Skeletal muscle satellite cell (primary cell): ENCODE results near the gene RIPPLY2.
"Not testable (repeated sequence)": the region's sequence is repeated elsewhere in the genome, so short reads cannot be mapped to it uniquely, and the experiment has no call there.

Source experiments
- H3K27me3 ChIP-seq: 2 replicates; pipeline ENCODE4 v1.7.0; 2013; ENCODE audit warnings: low read length; ENCODE audit not compliant: control insufficient read depth, insufficient read depth
- H3K36me3 ChIP-seq: 2 replicates; pipeline ENCODE4 v1.7.0; 2013; ENCODE audit warnings: mild to moderate bottlenecking, control low read depth, low read length; ENCODE audit not compliant: insufficient read depth
- H3K4me1 ChIP-seq: 2 replicates; pipeline ENCODE4 v1.7.0; 2013; ENCODE audit warnings: low read length; ENCODE audit not compliant: control insufficient read depth, insufficient read depth
- H3K4me2 ChIP-seq: 2 replicates; pipeline ENCODE4 v1.7.0; 2013; ENCODE audit warnings: mild to moderate bottlenecking, low read length
- H3K4me3 ChIP-seq: 2 replicates; pipeline ENCODE4 v1.7.0; 2013; ENCODE audit warnings: low read length
- H3K9ac ChIP-seq: 2 replicates; pipeline ENCODE4 v1.7.0; 2013; ENCODE audit warnings: mild to moderate bottlenecking, low read depth, low read length, moderate library complexity
- H3K9me3 ChIP-seq: replicated peaks from 2 replicates; pipeline ENCODE4 v1.7.0; 2013; ENCODE audit warnings: mild to moderate bottlenecking, control low read depth, low read length

RIPPLY2 gene

DNA sequence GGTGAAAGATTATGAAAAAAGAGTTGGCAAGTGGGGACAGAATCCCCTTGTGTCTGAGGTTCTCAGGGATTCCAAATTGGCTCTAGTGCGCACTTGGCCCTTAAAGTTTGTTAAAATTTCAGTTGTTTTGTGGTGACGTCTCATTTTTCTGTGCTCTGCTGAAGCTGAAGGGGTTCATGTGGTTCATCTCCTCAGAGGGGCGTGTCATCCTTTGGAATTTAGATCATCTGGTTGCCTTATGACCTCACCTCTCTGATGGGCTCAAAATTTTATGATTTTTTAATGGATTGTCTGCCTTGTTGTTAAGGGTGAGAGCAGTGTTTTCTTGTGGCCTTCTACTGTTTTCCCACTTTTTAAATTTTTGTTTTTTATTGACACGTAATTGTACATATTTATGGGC lies 26.6 kb downstream of the RIPPLY2 start:
- Histone ChIP-seq H3K4me1 (peaks cover 17% of the 10 kb centered on the region), H3K9ac (no peak overlapping the region), H3K4me2 (no peak overlapping the region), H3K27me3 (no peaks in the 10 kb centered on the region), H3K36me3 (no peaks in the 10 kb centered on the region), H3K9me3 (no peaks in the 10 kb centered on the region), H3K4me3 (no peak overlapping the region)

DNA sequence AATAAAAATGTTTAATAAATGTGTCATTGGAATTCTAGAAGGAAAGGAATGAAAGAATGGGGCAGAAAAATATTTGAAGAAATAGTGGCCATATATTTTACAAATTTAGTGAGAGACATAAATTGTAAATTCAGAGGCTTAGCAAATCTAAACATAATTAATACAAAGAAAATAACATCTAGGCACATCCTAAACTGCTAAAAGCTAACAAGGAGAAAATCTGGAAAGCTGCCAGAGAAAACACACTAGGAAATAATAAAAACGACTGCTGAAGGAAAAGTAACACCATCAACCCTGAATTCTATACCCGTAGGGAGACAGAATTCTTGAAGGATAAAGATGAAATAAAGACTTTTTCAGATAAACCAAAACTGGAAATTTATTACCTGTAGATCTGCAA lies 30.1 kb downstream of the RIPPLY2 start:
- Histone ChIP-seq H3K27me3 (no peaks in the 10 kb centered on the region), H3K4me1 (peaks cover 17% of the 10 kb centered on the region), H3K36me3 (no peaks in the 10 kb centered on the region), H3K9ac (no peak overlapping the region), H3K4me2 (no peak overlapping the region), H3K9me3 (no peaks in the 10 kb centered on the region), H3K4me3 (no peak overlapping the region)

DNA sequence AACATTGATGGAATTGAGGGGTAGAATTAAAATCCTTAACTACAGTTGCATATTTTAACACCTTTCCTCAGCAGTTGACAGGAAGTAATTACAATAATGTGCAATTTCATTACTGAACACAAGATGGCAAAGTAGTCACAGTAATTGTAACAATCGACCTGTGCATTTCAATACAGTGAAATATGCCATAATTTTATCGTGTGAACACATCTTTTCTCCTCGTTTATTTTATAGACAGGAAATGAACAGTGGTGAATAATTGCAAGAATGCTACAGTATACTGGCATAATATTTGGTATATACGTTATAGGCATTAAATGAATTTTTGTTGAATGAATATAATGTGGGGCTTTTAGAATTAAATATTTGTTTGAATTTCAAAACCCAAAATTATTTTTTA lies 31.4 kb downstream of the RIPPLY2 start:
- H3K27me3 ChIP-seq, result no peaks in the 10 kb centered on the region
- no peak overlapping the region for H3K4me3 ChIP-seq
- no peak overlapping the region for H3K4me2 ChIP-seq

DNA sequence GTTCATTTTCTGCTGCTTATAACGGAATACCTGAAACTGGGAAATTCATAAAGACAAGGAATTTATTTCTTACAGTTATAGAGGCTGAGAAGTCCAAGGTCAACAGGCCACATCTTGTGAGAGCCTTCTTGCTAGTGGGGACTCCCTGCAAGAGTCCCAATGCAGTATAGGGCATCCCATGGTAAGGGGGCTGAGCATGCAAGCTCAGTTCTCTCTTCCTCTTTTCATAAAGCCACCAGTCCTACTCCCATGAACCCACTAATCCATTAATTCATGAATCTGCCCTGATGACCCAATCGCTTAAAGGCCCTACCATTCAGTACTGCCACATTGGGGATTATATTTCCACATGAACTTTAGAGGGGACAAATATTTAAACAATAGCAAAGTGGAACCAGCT lies 32.8 kb downstream of the RIPPLY2 start:
- no peak overlapping the region for H3K4me2 ChIP-seq
- no peaks in the 10 kb centered on the region for H3K36me3 ChIP-seq
- H3K27me3 ChIP-seq, result no peaks in the 10 kb centered on the region
- H3K9me3 ChIP-seq, result no peaks in the 10 kb centered on the region
- H3K9ac ChIP-seq, result no peak overlapping the region
- peaks cover 10% of the 10 kb centered on the region for H3K4me1 ChIP-seq
- no peak overlapping the region for H3K4me3 ChIP-seq

More for the DNA sequence above, 31.4 kb downstream of the RIPPLY2 start:
- Histone ChIP-seq H3K9me3 (no peaks in the 10 kb centered on the region), H3K4me1 (peaks cover 17% of the 10 kb centered on the region), H3K36me3 (no peaks in the 10 kb centered on the region), H3K9ac (no peak overlapping the region)

DNA sequence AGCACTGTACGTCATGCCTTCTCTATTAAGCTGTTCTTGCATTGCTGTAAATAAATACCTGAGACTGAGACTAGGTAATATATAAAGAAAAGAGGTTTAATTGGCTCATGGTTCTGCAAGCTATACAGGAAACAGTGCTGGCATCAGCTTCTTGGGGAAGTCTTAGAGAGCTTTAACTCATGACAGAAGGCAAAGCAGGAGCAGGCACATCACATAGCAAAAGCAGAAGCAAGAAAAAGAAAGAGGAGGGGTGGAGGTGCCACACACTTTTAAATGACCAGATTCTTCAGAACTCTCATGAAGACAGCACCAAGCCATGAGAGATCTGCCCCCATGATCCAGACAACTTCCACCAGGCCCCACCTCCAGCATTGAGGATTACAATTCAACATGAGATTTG lies 36.5 kb downstream of the RIPPLY2 start:
- H3K4me2 ChIP-seq, result no peak overlapping the region
- H3K9me3 ChIP-seq, result no peaks in the 10 kb centered on the region
- no peaks in the 10 kb centered on the region for H3K4me1 ChIP-seq
- no peaks in the 10 kb centered on the region for H3K27me3 ChIP-seq
- no peak overlapping the region for H3K4me3 ChIP-seq
- H3K36me3 ChIP-seq, result no peaks in the 10 kb centered on the region
- no peak overlapping the region for H3K9ac ChIP-seq

DNA sequence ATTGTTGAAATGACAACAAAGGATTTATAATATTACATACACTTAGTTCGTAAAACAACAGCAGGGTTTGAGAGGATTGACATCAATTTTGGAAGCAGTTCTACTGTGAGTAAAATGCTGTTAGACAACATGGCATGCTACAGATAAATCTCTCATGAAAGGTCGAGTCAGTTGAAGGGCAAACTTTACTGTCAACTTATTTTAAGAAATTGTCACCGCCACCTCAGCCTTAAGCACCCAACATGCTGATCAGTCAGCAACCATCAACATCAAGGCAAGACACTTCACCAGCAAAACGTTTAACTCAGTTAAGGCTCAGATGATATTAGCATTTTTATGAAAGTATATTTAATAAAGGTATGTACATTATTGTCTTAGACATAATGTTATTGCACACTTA lies 37.4 kb downstream of the RIPPLY2 start:
- Histone ChIP-seq H3K9ac (no peak overlapping the region), H3K27me3 (no peaks in the 10 kb centered on the region), H3K9me3 (no peaks in the 10 kb centered on the region)

DNA sequence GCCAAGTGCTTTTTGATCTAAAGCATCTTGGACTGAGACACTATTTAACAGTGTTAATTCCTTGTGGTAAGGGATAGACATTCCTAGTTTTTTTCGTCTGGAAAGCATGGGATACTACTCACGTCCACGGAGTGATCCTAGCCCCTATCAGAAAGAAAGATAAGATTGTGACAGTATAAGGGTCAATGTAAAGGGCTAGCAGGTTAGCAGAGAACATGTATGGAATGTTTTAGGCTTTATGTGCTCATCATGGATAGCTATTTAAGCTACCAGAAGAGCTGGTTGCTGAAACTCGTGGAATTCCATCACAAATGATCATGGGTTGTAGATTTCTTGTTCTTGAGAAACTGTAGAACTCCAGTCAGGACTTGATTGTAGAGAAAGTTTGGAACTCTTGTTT lies 38.4 kb downstream of the RIPPLY2 start:
- Histone ChIP-seq H3K36me3 (no peaks in the 10 kb centered on the region), H3K27me3 (no peaks in the 10 kb centered on the region), H3K4me3 (no peak overlapping the region), H3K9ac (no peak overlapping the region), H3K4me2 (no peak overlapping the region), H3K9me3 (no peaks in the 10 kb centered on the region), H3K4me1 (no peaks in the 10 kb centered on the region)

More for the DNA sequence above, 37.4 kb downstream of the RIPPLY2 start:
- Histone ChIP-seq H3K4me2 (no peak overlapping the region), H3K4me1 (no peaks in the 10 kb centered on the region), H3K36me3 (no peaks in the 10 kb centered on the region), H3K4me3 (no peak overlapping the region)

DNA sequence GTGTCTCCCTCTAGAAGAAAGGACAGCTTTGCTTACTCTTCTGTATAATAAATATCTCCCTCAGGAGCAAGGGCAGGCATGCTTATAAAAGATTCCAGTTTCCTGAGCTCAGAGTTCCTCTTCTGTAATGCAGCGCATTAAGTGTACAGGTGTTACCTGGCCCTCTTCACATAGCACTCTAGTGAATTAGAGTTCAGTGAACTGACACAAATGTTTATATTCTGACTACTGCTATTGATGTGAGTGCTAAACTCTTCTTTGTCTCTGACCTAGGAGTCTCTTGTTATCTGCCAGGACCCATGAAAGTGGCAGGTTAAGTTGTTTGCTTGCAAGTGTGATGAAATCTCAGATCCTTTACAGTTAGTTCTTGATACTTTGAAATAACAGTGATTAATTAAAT lies 39.9 kb downstream of the RIPPLY2 start:
- H3K9ac ChIP-seq, result no peak overlapping the region
- no peaks in the 10 kb centered on the region for H3K36me3 ChIP-seq
- H3K4me2 ChIP-seq, result no peak overlapping the region
- H3K9me3 ChIP-seq, result no peaks in the 10 kb centered on the region
- no peaks in the 10 kb centered on the region for H3K27me3 ChIP-seq
- no peak overlapping the region for H3K4me3 ChIP-seq
- H3K4me1 ChIP-seq, result no peaks in the 10 kb centered on the region

DNA sequence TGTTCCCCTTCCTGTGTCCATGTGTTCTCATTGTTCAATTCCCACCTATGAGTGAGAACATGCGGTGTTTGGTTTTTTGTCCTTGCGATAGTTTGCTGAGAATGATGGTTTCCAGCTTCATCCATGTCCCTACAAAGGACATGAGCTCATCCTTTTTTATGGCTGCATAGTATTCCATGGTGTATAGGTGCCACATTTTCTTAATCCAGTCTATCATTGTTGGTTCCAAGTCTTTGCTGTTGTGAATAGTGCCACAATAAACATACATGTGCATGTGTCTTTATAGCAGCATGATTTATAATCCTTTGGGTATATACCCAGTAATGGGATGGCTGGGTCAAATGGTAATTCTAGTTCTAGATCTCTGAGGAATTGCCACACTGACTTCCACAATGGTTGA lies 43.9 kb downstream of the RIPPLY2 start:
- not testable (repeated sequence) for H3K9ac ChIP-seq, H3K4me3 ChIP-seq, H3K9me3 ChIP-seq, H3K27me3 ChIP-seq, H3K36me3 ChIP-seq, H3K4me2 ChIP-seq, H3K4me1 ChIP-seq

DNA sequence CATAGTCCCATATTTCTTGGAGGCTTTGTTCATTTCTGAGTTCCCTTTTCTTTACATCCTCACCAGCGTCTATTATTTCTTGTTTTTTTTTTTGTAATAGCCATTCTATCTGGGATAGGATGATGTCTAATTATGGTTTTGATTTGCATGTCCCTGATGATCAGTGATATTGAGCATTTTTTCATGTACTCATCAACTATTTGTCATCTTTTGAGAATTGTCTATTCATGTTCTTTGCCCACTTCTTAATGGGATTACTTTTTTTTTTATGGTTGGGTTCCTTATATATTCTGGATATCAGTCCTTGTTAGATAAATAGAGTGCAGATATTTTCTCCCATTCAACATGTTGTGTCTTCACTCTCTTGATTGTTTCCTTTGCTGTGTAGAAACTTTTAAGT lies 48.5 kb downstream of the RIPPLY2 start:
- H3K27me3 ChIP-seq, result no peaks in the 10 kb centered on the region
- no peaks in the 10 kb centered on the region for H3K36me3 ChIP-seq
- H3K4me2 ChIP-seq, result no peak overlapping the region
- no peaks in the 10 kb centered on the region for H3K4me1 ChIP-seq
- H3K4me3 ChIP-seq, result no peak overlapping the region
- H3K9ac ChIP-seq, result no peak overlapping the region
- no peaks in the 10 kb centered on the region for H3K9me3 ChIP-seq

DNA sequence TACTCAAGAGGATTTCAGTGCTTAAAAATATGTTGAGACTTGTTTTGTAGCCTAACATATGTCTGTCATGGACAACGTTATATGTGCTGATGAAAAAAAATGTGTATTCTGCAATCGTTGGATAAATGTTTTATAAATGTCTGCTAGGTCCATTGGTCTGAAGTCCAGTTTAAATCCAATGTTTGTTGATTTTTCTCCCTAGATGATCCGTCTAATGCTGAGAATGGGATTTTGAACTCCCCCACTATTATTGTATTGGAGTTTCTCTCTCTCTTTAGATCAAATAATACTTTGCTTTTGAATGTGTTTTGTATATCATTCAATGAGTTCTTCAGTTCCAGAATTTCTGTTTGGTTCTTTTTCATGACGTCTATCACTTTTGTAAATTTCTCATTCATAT lies 51.2 kb downstream of the RIPPLY2 start:
- no peaks in the 10 kb centered on the region for H3K27me3 ChIP-seq
- H3K4me1 ChIP-seq, result peaks cover 8% of the 10 kb centered on the region
- no peaks in the 10 kb centered on the region for H3K9me3 ChIP-seq
- H3K9ac ChIP-seq, result no peak overlapping the region
- H3K4me2 ChIP-seq, result no peak overlapping the region
- H3K4me3 ChIP-seq, result no peak overlapping the region
- H3K36me3 ChIP-seq, result no peaks in the 10 kb centered on the region

DNA sequence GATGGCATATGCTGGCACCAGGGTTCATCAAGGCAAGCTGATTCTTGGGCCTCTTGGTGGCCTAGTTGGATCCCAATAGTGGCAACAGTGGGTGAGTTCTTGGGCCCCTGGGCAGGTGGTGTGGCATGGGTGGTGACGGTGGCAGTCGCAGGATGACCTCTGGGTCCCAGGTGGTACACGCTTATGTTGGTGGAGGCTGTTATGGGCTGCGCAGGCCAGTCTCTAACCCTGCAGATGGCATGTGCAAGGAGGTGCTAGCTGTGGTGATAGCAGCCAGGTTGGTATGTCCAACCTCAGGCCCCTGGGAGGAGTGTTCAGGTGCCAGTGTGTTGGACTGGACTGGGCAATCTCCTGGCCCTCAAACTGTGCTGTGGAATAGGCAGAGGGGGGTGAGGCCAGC lies 52.5 kb downstream of the RIPPLY2 start:
- Histone ChIP-seq H3K4me1 (peaks cover 8% of the 10 kb centered on the region), H3K9me3 (no peaks in the 10 kb centered on the region), H3K9ac (no peak overlapping the region), H3K4me2 (no peak overlapping the region), H3K27me3 (no peaks in the 10 kb centered on the region), H3K4me3 (no peak overlapping the region), H3K36me3 (peaks cover 2% of the 10 kb centered on the region)
